ENCODE measurements around the gene SVIP. TPM values are rescaled to one million over a fixed set of nuclear protein-coding genes. Genes with fewer than 3 reads are reported as not detected.
A peak's percentile ranks its signal among the peaks of the same experiment; 100 is the strongest.

SVIP gene
- total RNA-seq, 3 donors from 2014 or later (not counting 1 experiment from before 2014, with no cell fraction given) = 14.9 to 19.2 (median 17.5) TPM

DNA sequence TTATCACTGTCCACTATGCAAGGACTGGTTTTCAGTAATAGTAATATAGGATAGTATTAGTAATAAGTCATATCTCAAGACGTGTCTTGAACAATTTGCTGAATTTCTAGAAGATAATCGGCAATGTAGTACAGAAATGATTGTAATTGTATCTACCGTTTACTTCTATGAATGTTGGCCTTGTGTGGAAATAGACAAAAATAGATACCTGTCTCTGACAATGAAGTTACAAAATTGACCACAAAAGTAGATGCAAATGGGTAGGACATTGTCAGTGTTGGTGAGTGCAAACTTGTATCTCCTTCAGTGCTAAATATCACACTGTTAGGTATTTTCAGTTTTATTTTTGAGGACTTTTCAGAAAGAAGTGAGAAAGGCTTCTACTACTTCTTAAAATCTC is 43.1 kb downstream of the SVIP start:
- TF ChIP-seq, protein P1, sequence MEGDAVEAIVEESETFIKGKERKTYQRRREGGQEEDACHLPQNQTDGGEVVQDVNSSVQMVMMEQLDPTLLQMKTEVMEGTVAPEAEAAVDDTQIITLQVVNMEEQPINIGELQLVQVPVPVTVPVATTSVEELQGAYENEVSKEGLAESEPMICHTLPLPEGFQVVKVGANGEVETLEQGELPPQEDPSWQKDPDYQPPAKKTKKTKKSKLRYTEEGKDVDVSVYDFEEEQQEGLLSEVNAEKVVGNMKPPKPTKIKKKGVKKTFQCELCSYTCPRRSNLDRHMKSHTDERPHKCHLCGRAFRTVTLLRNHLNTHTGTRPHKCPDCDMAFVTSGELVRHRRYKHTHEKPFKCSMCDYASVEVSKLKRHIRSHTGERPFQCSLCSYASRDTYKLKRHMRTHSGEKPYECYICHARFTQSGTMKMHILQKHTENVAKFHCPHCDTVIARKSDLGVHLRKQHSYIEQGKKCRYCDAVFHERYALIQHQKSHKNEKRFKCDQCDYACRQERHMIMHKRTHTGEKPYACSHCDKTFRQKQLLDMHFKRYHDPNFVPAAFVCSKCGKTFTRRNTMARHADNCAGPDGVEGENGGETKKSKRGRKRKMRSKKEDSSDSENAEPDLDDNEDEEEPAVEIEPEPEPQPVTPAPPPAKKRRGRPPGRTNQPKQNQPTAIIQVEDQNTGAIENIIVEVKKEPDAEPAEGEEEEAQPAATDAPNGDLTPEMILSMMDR (IDR thresholded peaks at IDR 0.05) = no peak
- no peak overlapping the region for H3K27ac Mint-ChIP-seq
- H3K4me1 Mint-ChIP-seq = peaks cover 0 to 6% of the 10 kb centered on the region in 2 donors
- Histone ChIP-seq H3K4me1 (ENCODE audit: control insufficient read depth, insufficient read depth, low read length) (no peaks in the 10 kb centered on the region), H3K27ac (ENCODE audit: low read length) (no peak overlapping the region), H3K9me3 (ENCODE audit: control insufficient read depth, insufficient read depth, low read length) (no peaks in the 10 kb centered on the region), H3K36me3 (ENCODE audit: control insufficient read depth, insufficient read depth, low read length) (no peaks in the 10 kb centered on the region), H3K27me3 (ENCODE audit: control insufficient read depth, insufficient read depth, low read length) (no peaks in the 10 kb centered on the region), H3K4me3 (ENCODE audit: low read length) (no peak overlapping the region)
- no peaks in the 10 kb centered on the region for H3K36me3 Mint-ChIP-seq
- no peak overlapping the region for H3K4me3 Mint-ChIP-seq
- ATAC-seq (no peak), DNase-seq (no peak)
- H3K27me3 Mint-ChIP-seq (ENCODE audit: low read depth in 2 of 2) = no peaks in the 10 kb centered on the region
- 75% methylated on average over 3 of the region's 3 CpGs for WGBS (ENCODE audit: insufficient coverage)
- intact Hi-C loops (cut with micrococcal nuclease) = no loop called here
- H3K9me3 Mint-ChIP-seq = no peaks in the 10 kb centered on the region

GRCh38 chr11:22785251-22785650 is 44.4 kb downstream of the SVIP start:
- no peak for DNase-seq
- no peak overlapping the region for H3K4me3 Mint-ChIP-seq
- no peak overlapping the region for H3K4me3 ChIP-seq (ENCODE audit: low read length)
- H3K27ac ChIP-seq (ENCODE audit: low read length) = no peak overlapping the region
- peaks cover 4% of the 10 kb centered on the region for H3K4me1 ChIP-seq (ENCODE audit: control insufficient read depth, insufficient read depth, low read length)
- H3K27ac Mint-ChIP-seq = no peak overlapping the region
- TF ChIP-seq, protein P1 (IDR thresholded peaks at IDR 0.05) = no peak
- intact Hi-C loops (cut with micrococcal nuclease) = no loop called here
- no peaks in the 10 kb centered on the region for H3K36me3 ChIP-seq (ENCODE audit: control insufficient read depth, insufficient read depth, low read length)
- H3K9me3 Mint-ChIP-seq = no peaks in the 10 kb centered on the region
- no peaks in the 10 kb centered on the region for H3K27me3 ChIP-seq (ENCODE audit: control insufficient read depth, insufficient read depth, low read length)
- no peak for ATAC-seq
- no peaks in the 10 kb centered on the region for H3K36me3 Mint-ChIP-seq
- H3K27me3 Mint-ChIP-seq (ENCODE audit: low read depth in 2 of 2) = no peaks in the 10 kb centered on the region
- H3K4me1 Mint-ChIP-seq = peaks cover 9 to 15% of the 10 kb centered on the region in 2 donors
- H3K9me3 ChIP-seq (ENCODE audit: control insufficient read depth, insufficient read depth, low read length) = no peaks in the 10 kb centered on the region

DNA sequence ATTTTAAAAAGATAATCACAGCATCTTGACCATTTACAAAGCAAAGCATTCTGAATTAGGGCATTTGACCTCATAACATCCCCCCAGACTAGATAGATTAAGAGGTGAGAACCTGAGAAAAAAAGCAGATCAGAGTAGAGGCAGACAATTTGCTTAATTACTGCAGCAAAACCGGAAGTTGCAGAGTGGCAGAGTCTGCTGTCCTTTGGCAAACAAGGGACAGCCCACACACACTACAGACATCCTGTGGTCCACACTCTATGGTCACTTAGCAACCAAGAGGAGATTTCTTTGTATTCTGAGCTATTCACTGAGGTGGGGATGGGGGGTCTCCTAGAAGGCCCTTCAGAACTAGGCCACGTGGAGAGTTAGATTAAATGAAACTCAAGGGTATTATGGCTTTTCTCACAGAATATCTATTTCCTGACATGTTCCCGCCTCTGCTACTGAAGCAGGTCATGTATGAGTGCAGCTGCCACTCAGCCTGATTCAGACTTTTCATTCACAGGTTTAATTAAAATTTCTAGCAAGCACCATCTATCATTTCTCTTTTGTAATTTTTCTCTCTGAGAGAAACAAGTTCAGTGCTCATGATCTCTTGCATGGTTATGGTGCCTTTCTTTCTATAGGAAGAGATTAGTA is 48.5 kb downstream of the SVIP start:
- Histone ChIP-seq H3K4me3 (ENCODE audit: low read length) (no peak overlapping the region), H3K4me1 (ENCODE audit: control insufficient read depth, insufficient read depth, low read length) (peaks cover 4% of the 10 kb centered on the region), H3K9me3 (ENCODE audit: control insufficient read depth, insufficient read depth, low read length) (no peaks in the 10 kb centered on the region), H3K27ac (ENCODE audit: low read length) (no peak overlapping the region), H3K27me3 (ENCODE audit: control insufficient read depth, insufficient read depth, low read length) (no peaks in the 10 kb centered on the region), H3K36me3 (ENCODE audit: control insufficient read depth, insufficient read depth, low read length) (no peaks in the 10 kb centered on the region)
- H3K27me3 Mint-ChIP-seq (ENCODE audit: low read depth in 2 of 2) = peaks cover 0 to 2% of the 10 kb centered on the region in 2 donors
- DNase-seq = peak in 1 of 2 donors; percentile 10
- peaks cover 9 to 11% of the 10 kb centered on the region in 2 donors for H3K4me1 Mint-ChIP-seq
- no peaks in the 10 kb centered on the region for H3K36me3 Mint-ChIP-seq
- WGBS (ENCODE audit: insufficient coverage) = 10% methylated on average over 3 of the region's 3 CpGs
- intact Hi-C loops (cut with micrococcal nuclease) = no loop called here
- H3K27ac Mint-ChIP-seq = peak overlapping the region; percentile 45 to 59
- H3K9me3 Mint-ChIP-seq = no peaks in the 10 kb centered on the region
- TF ChIP-seq, protein P1 (IDR thresholded peaks at IDR 0.05) = no peak
- no peak overlapping the region for H3K4me3 Mint-ChIP-seq
- peak; percentile 73 to 89 (median 82) for ATAC-seq

DNA sequence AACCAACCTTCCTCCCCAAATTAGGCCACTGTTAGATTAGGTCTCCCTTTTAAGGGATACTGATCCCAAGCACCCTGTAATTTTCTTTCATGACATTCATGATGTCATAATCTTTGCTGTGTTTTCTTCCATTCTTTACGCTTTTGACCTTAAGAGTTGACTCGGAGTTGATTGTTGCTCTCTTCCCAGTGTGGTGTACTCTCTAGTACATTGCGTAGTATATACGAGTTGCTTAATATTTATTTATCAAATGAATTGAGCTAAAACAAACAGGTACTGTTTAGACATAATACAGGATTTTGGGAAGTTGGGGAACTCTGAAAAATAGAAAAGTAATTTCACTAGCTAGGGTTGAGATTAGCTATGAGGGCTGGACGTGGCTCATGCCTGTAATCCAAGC is 49.8 kb downstream of the SVIP start:
- no peak for ATAC-seq

More for the DNA sequence above, 49.8 kb downstream of the SVIP start:
- H3K4me3 Mint-ChIP-seq = no peak overlapping the region
- TF ChIP-seq, protein P1 (IDR thresholded peaks at IDR 0.05) = no peak
- Histone ChIP-seq H3K27ac (ENCODE audit: low read length) (no peak overlapping the region), H3K4me3 (ENCODE audit: low read length) (no peak overlapping the region), H3K4me1 (ENCODE audit: control insufficient read depth, insufficient read depth, low read length) (peaks cover 4% of the 10 kb centered on the region), H3K27me3 (ENCODE audit: control insufficient read depth, insufficient read depth, low read length) (no peaks in the 10 kb centered on the region), H3K9me3 (ENCODE audit: control insufficient read depth, insufficient read depth, low read length) (no peaks in the 10 kb centered on the region), H3K36me3 (ENCODE audit: control insufficient read depth, insufficient read depth, low read length) (no peaks in the 10 kb centered on the region)
- H3K27ac Mint-ChIP-seq = no peak overlapping the region
- no peaks in the 10 kb centered on the region for H3K36me3 Mint-ChIP-seq
- DNase-seq = no peak
- H3K27me3 Mint-ChIP-seq (ENCODE audit: low read depth in 2 of 2) = peaks cover 2 to 3% of the 10 kb centered on the region in 2 donors
- H3K9me3 Mint-ChIP-seq = no peaks in the 10 kb centered on the region
- intact Hi-C loops (cut with micrococcal nuclease) = no loop called here
- H3K4me1 Mint-ChIP-seq = peaks cover 9 to 12% of the 10 kb centered on the region in 2 donors
- 96% methylated on average over 3 of the region's 5 CpGs for WGBS (ENCODE audit: insufficient coverage)

Data from natural killer cell (primary cell).